Naive B cell (primary cell): Measurements from ENCODE around the gene MMP24OS. TPM values are rescaled to one million over a fixed set of nuclear protein-coding genes. Genes with fewer than 3 reads are reported as not detected.

ENCODE experiments used
- ATAC-seq, 2 donors: fragments of 150-1000 bp; cut with Tn5 transposase; 2 replicates each; pipeline ENCODE4 v1.10.0; 2021; ENCODE audit warnings: low read depth in 2 of 2, mild to moderate bottlenecking in 2 of 2, moderate library complexity in 2 of 2
- DNase-seq: peaks from one replicate; pipeline ENCODE4 v3.0.0; 2022
- H3K27ac Mint-ChIP-seq, 6 donors: one replicate each; pipeline ENCODE4 v1.8.0; 2020 to 2022; ENCODE audit warnings: mild to moderate bottlenecking in 6 of 6, mixed read lengths in 6 of 6, moderate library complexity in 5 of 6, inconsistent platforms in 2 of 6
- H3K27me3 Mint-ChIP-seq, 3 donors: one replicate each; pipeline ENCODE4 v1.8.0; 2021 to 2022; ENCODE audit warnings: mixed read lengths in 3 of 3, mild to moderate bottlenecking in 1 of 3
- H3K36me3 Mint-ChIP-seq, 2 donors: one replicate each; pipeline ENCODE4 v1.8.0; 2020 to 2022; ENCODE audit warnings: mixed read lengths in 2 of 2, inconsistent platforms in 1 of 2, mild to moderate bottlenecking in 1 of 2
- H3K4me1 Mint-ChIP-seq, 3 donors: one replicate each; pipeline ENCODE4 v1.8.0; 2020 to 2022; ENCODE audit warnings: mixed read lengths in 3 of 3, inconsistent platforms in 1 of 3, mild to moderate bottlenecking in 1 of 3, moderate library complexity in 1 of 3
- H3K4me3 Mint-ChIP-seq, 8 donors: one replicate each; pipeline ENCODE4 v1.8.0; 2020 to 2022; ENCODE audit warnings: mild to moderate bottlenecking in 8 of 8, mixed read lengths in 8 of 8, moderate library complexity in 8 of 8, inconsistent platforms in 2 of 8
- H3K9me3 Mint-ChIP-seq, 7 donors: one replicate each; pipeline ENCODE4 v1.8.0; 2020 to 2022; ENCODE audit warnings: mixed read lengths in 7 of 7, mild to moderate bottlenecking in 5 of 7, inconsistent platforms in 2 of 7, moderate library complexity in 1 of 7
- polyA plus RNA-seq, 6 donors: library from polyadenylated mRNA; unstranded; fragments of 300-500 nt; fragmentation: Illumina TruSeq; gene quantifications; one replicate each; pipeline ENCODE4 v1.2.3, GENCODE V29; 2021; ENCODE audit warnings: low read depth in 6 of 6

The MMP24OS gene
- polyA plus RNA-seq, 6 donors from 2014 or later = 3.7 to 14.1 (median 8.6) TPM

DNA sequence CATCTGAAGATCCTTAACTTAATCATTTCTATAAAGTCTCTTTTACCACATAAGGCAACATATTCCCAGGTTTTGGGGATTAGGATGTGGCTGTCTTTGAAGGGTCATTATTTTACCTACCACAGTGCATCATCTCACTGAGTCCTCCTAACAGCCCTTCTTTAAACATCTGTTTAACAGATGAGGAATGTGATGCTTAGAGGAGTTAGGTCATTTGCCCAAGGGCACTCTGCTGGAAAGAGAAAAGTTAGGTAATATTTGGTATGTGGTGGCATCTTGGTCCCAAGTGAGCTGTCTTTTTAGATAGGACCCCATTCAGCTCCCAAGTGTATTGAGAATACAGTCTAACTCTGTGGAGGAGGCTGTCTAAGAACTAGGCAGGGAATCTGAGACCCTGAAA lies 40.4 kb downstream of the MMP24OS start:
- Mint-ChIP-seq H3K36me3 (peaks cover 19 to 33% of the 10 kb centered on the region in 2 donors), H3K9me3 (peaks cover 0 to 2% (median 0%) of the 10 kb centered on the region in 7 donors), H3K27ac (no peak overlapping the region), H3K27me3 (peaks cover 3 to 6% (median 5%) of the 10 kb centered on the region in 3 donors), H3K4me1 (peaks cover 0 to 3% (median 0%) of the 10 kb centered on the region in 3 donors), H3K4me3 (no peak overlapping the region)
- DNase-seq (no peak), ATAC-seq (no peak)

- ATAC-seq (no peak), DNase-seq (no peak)
- H3K4me3 Mint-ChIP-seq = no peak overlapping the region
- peaks cover 0 to 2% (median 0%) of the 10 kb centered on the region in 7 donors for H3K9me3 Mint-ChIP-seq
- H3K36me3 Mint-ChIP-seq = peaks cover 29 to 44% of the 10 kb centered on the region in 2 donors
- peaks cover 0 to 3% (median 0%) of the 10 kb centered on the region in 3 donors for H3K4me1 Mint-ChIP-seq
- H3K27ac Mint-ChIP-seq = no peak overlapping the region
- peaks cover 9 to 12% (median 10%) of the 10 kb centered on the region in 3 donors for H3K27me3 Mint-ChIP-seq
These were observed 42.0 kb downstream of the MMP24OS start for GRCh38 chr20:35235881-35236280.

DNA sequence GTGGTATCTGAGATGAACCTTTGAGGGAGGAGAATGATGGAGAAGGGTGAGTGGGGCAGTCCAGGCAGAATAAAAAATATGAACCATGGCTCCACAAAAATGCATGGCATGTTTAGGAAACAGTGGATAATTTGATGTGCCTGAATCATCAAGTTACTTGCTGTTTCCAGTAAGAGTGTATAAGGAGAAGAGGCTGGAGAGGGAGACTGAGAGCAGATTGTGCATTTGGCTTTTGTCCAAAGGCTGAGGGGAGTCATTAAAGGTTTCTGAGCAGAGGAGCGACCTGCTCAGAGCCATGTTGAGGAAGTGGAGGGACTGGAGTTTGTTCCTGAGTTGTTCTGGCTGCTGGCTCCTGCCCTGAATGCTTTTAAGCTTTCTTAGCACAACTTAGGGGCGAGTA lies 45.3 kb downstream of the MMP24OS start:
- no peak for ATAC-seq
- Mint-ChIP-seq H3K27me3 (peaks cover 28 to 36% (median 35%) of the 10 kb centered on the region in 3 donors), H3K27ac (no peak overlapping the region), H3K36me3 (peaks cover 33 to 57% of the 10 kb centered on the region in 2 donors), H3K4me1 (no peaks in the 10 kb centered on the region), H3K4me3 (no peak overlapping the region), H3K9me3 (peaks cover 0 to 8% (median 2%) of the 10 kb centered on the region in 7 donors)
- no peak for DNase-seq

DNA sequence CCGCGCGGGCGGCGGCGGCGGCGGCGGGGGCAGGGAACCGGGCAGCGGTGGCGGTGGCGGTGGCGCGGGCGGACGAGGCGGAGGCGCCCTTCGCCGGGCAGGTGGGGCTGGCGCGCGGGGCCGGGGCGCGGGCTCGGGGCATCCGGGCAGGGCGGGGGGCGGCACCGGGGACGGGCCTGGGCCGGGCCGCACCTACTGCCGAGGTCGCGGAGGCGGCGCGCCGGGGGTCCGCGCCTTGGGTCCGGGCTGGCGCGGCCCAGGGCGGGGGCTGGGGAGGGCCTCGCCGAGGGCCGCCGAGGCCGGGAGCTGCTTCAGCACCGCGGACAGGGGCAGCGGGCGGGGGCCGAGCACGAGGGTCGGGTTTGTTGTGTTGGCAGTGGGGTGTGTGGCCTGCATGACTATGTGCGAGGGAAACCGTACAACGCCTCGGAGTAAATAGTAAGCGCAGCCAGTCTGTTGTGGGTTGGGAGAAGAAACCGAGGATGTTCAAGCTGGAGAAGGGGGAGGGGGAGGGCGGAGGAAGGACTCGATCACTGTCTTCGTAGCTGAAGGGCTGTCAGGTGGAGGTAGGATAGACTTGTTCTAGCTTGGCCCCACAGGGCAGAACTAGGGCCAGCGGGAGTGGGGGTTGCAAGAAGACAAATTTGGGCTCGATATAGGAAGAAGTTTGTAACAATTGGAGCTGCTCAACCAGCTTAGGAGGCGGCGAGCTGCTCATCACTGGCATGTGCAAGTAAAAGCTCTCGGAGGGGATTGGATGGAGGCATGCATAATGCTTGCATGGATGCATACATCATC lies 50.8 kb downstream of the MMP24OS start:
- peak; percentile 61 to 70 for ATAC-seq
- DNase-seq = peak; percentile 14
- peak overlapping the region in 3 of 6 donors; percentile 24 to 79 (median 28) for H3K27ac Mint-ChIP-seq

More for the DNA sequence above, 50.8 kb downstream of the MMP24OS start:
- Mint-ChIP-seq H3K27me3 (peaks cover 49 to 56% (median 51%) of the 10 kb centered on the region in 3 donors), H3K36me3 (peaks cover 11 to 42% of the 10 kb centered on the region in 2 donors), H3K4me1 (peaks cover 4 to 15% (median 8%) of the 10 kb centered on the region in 3 donors), H3K9me3 (peaks cover 0 to 11% (median 0%) of the 10 kb centered on the region in 7 donors), H3K4me3 (peak overlapping the region; percentile 60 to 91 (median 78))

Other genes starting within 250 kb of the MMP24OS start
- gene TRPC4AP, start 185.3 kb downstream of the MMP24OS start, polyA plus RNA-seq = 10 to 100 TPM; 37.1 to 63.2 (median 51.2) TPM
- gene EDEM2, start 130.8 kb downstream of the MMP24OS start, polyA plus RNA-seq = 10 to 100 TPM; 41.6 to 67.6 (median 45.5) TPM
- not detected for gene PROCR, start 106.0 kb downstream of the MMP24OS start, polyA plus RNA-seq
- under 1 TPM in 5 of 6 donors, not detected in 1; 0.05 to 0.09 (median 0.08) TPM for gene MMP24, start 51.4 kb downstream of the MMP24OS start, polyA plus RNA-seq
- 100 to 1,000 TPM; 206 to 241 (median 228) TPM for gene EIF6, start 6.7 kb upstream of the MMP24OS start, polyA plus RNA-seq
- gene FAM83C, start 14.3 kb upstream of the MMP24OS start, polyA plus RNA-seq = not detected
- gene UQCC1, start 133.9 kb upstream of the MMP24OS start, polyA plus RNA-seq = 10 to 100 TPM; 10.2 to 17.1 (median 11.7) TPM
- not detected for gene GDF5, start 160.1 kb upstream of the MMP24OS start, polyA plus RNA-seq
- gene CEP250, start 177.5 kb upstream of the MMP24OS start, polyA plus RNA-seq = 10 to 100 TPM in 1 of 6 donors, 1 to 10 TPM in 4, not detected in 1; 3.4 to 20.5 (median 5.2) TPM